ENCODE measurements around the gene CEP85L. TPM values are rescaled to one million over a fixed set of nuclear protein-coding genes. Genes with fewer than 3 reads are reported as not detected.

The CEP85L gene
- total RNA-seq, 1 donor from 2014 or later = 10.5 TPM

DNA sequence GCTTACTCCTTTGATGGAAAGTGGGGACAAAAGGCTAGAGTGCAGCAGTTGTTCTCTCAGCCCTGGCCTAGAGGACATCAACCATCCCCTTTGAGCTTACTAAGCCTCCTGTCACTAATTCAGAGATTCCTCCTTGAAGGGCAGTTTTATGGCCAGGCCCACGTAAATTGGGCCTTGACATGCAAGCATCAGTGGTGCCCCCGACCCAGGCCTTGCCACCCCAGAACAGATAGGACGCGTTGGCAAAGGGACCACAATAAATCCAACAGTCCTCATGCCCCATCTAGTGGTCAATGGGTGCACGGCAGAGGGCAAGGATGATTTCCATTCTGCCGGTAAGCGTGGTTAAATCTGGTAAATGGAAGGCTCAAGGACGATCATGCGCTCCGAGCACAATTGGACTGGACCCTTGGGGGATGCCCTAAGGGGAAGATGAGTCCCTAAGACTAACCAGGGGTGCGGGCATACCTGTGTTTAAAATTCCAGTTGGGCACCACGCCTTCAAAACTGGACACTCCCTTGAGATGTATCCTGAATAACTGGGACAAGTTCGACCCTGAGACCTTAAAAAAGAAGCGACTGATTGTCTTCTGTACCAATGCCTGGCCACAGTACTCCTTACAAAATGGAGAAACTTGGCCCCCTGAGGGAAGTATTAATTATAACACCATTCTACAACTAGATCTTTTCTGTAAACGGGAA is 32.6 kb downstream of the CEP85L start:
- H3K27ac ChIP-seq = no peak overlapping the region
- no peak overlapping the region for H3K4me3 ChIP-seq
- no peaks in the 10 kb centered on the region for H3K4me1 ChIP-seq
- ATAC-seq (peak; percentile 92), DNase-seq (peak; percentile 66)
- no peaks in the 10 kb centered on the region for H3K36me3 ChIP-seq
- H3K27me3 ChIP-seq = no peaks in the 10 kb centered on the region
- H3K9me3 ChIP-seq = no peaks in the 10 kb centered on the region
- intact Hi-C loops (cut with DNase I) = no loop called here
- TF ChIP-seq, protein P1, sequence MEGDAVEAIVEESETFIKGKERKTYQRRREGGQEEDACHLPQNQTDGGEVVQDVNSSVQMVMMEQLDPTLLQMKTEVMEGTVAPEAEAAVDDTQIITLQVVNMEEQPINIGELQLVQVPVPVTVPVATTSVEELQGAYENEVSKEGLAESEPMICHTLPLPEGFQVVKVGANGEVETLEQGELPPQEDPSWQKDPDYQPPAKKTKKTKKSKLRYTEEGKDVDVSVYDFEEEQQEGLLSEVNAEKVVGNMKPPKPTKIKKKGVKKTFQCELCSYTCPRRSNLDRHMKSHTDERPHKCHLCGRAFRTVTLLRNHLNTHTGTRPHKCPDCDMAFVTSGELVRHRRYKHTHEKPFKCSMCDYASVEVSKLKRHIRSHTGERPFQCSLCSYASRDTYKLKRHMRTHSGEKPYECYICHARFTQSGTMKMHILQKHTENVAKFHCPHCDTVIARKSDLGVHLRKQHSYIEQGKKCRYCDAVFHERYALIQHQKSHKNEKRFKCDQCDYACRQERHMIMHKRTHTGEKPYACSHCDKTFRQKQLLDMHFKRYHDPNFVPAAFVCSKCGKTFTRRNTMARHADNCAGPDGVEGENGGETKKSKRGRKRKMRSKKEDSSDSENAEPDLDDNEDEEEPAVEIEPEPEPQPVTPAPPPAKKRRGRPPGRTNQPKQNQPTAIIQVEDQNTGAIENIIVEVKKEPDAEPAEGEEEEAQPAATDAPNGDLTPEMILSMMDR (IDR thresholded peaks at IDR 0.05) = peak; percentile 91

GRCh38 chr6:118617417-118617816 is 34.0 kb downstream of the CEP85L start:
- Histone ChIP-seq H3K27ac (no peak overlapping the region), H3K9me3 (no peaks in the 10 kb centered on the region), H3K4me3 (no peak overlapping the region), H3K27me3 (no peaks in the 10 kb centered on the region), H3K36me3 (no peaks in the 10 kb centered on the region), H3K4me1 (no peaks in the 10 kb centered on the region)
- ATAC-seq (no peak), DNase-seq (no peak)
- intact Hi-C loops (cut with DNase I) = no loop called here
- TF ChIP-seq, protein P1 (IDR thresholded peaks at IDR 0.05) = no peak

- H3K36me3 ChIP-seq = no peaks in the 10 kb centered on the region
- TF ChIP-seq, protein P1 (IDR thresholded peaks at IDR 0.05) = no peak
- intact Hi-C loops (cut with DNase I) = no loop called here
- no peaks in the 10 kb centered on the region for H3K27me3 ChIP-seq
- DNase-seq = no peak
- no peak overlapping the region for H3K27ac ChIP-seq
- ATAC-seq = no peak
- H3K9me3 ChIP-seq = no peaks in the 10 kb centered on the region
- no peak overlapping the region for H3K4me3 ChIP-seq
- no peaks in the 10 kb centered on the region for H3K4me1 ChIP-seq
Observed at GRCh38 chr6:118611334-118611733, 40.1 kb downstream of the CEP85L start.

DNA sequence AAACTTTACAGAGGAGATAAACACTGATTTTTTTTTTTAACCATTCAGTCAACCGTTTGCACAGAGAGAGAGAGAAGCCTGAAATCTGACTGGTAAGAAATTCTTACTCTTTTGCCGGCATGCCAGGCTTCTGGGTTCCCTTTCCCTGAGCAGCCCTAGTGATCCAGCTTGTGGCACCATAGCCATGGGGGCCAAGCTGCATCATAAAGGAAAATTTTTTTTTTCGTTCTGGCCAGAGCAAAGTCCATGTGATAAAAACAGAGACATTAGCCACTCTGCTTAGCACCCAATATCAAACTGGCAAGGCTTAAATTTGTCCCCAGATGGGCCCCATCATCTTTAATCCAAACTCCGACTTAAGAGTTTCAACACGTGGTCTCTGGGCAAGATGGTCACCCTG is 44.5 kb downstream of the CEP85L start:
- no peaks in the 10 kb centered on the region for H3K36me3 ChIP-seq
- no peak overlapping the region for H3K4me3 ChIP-seq
- H3K27ac ChIP-seq = no peak overlapping the region
- DNase-seq (no peak), ATAC-seq (no peak)
- intact Hi-C loops (cut with DNase I) = no loop called here
- no peaks in the 10 kb centered on the region for H3K4me1 ChIP-seq
- H3K9me3 ChIP-seq = no peaks in the 10 kb centered on the region
- TF ChIP-seq, protein P1 (IDR thresholded peaks at IDR 0.05) = no peak
- H3K27me3 ChIP-seq = no peaks in the 10 kb centered on the region

GRCh38 chr6:118606268-118606667 is 45.1 kb downstream of the CEP85L start:
- no peaks in the 10 kb centered on the region for H3K27me3 ChIP-seq
- no peaks in the 10 kb centered on the region for H3K36me3 ChIP-seq
- ATAC-seq (no peak), DNase-seq (no peak)
- no peaks in the 10 kb centered on the region for H3K4me1 ChIP-seq
- intact Hi-C loops (cut with DNase I) = no loop called here
- no peak overlapping the region for H3K27ac ChIP-seq
- TF ChIP-seq, protein P1 (IDR thresholded peaks at IDR 0.05) = no peak
- H3K9me3 ChIP-seq = no peaks in the 10 kb centered on the region
- no peak overlapping the region for H3K4me3 ChIP-seq

GRCh38 chr6:118603372-118603771 is 48.0 kb downstream of the CEP85L start:
- DNase-seq (no peak), ATAC-seq (no peak)
- Histone ChIP-seq H3K4me3 (no peak overlapping the region), H3K4me1 (no peaks in the 10 kb centered on the region), H3K9me3 (no peaks in the 10 kb centered on the region), H3K27ac (no peak overlapping the region), H3K27me3 (no peaks in the 10 kb centered on the region), H3K36me3 (no peaks in the 10 kb centered on the region)
- TF ChIP-seq, protein P1 (IDR thresholded peaks at IDR 0.05) = no peak
- intact Hi-C loops (cut with DNase I) = no loop called here

All from upper lobe of right lung (tissue), 1 donor.